WERI-Rb-1 (cell line): Measurements from ENCODE around the gene FAAP24.
"Not testable (repeated sequence)": the region's sequence is repeated elsewhere in the genome, so short reads cannot be mapped to it uniquely, and the experiment has no call there.

Experiments
- DNase-seq: peaks from one replicate; pipeline ENCODE4 v3.0.0-alpha.2; 2020
- H3K27ac ChIP-seq: fragments of 250-450 bp; sonication (Bioruptor Pico); 2 replicates; pipeline ENCODE4 v1.5.1; 2020; ENCODE audit warnings: mild to moderate bottlenecking, moderate library complexity
- H3K27me3 ChIP-seq: fragments of 250-450 bp; sonication (Bioruptor Pico); 2 replicates; pipeline ENCODE4 v1.5.1; 2021; ENCODE audit warnings: mild to moderate bottlenecking, low read depth, moderate library complexity; ENCODE audit not compliant: insufficient read depth, severe bottlenecking
- H3K36me3 ChIP-seq: fragments of 250-450 bp; sonication (Bioruptor Pico); 2 replicates; pipeline ENCODE4 v1.5.1; 2020; ENCODE audit warnings: mild to moderate bottlenecking, moderate library complexity
- H3K4me3 ChIP-seq: 2 replicates; pipeline ENCODE4 v1.5.1; 2011; ENCODE audit warnings: low read depth, mild to moderate bottlenecking, control low read depth, low read length
- H3K9me3 ChIP-seq: fragments of 250-450 bp; sonication (Bioruptor Pico); 2 replicates; pipeline ENCODE4 v1.5.1; 2021; ENCODE audit warnings: mild to moderate bottlenecking, moderate library complexity; ENCODE audit not compliant: severe bottlenecking
- CTCF ChIP-seq: IDR thresholded peaks from 2 replicates; pipeline ENCODE4 v1.5.1; 2011; ENCODE audit warnings: low read depth, mild to moderate bottlenecking, control low read depth, inconsistent platforms, low read length

The FAAP24 gene

GRCh38 chr19:32971012-32971595 lies 938 bp upstream of the FAAP24 start:
- TF ChIP-seq CTCF: no peak
- Histone ChIP-seq H3K9me3 (no peaks in the 10 kb centered on the region), H3K36me3 (peaks cover 12% of the 10 kb centered on the region), H3K4me3 (peak overlapping the region; percentile 73), H3K27ac (no peak overlapping the region), H3K27me3 (no peaks in the 10 kb centered on the region)
- DNase-seq: no peak

GRCh38 chr19:32976223-32976805 lies 4.3 kb downstream of the FAAP24 start:
- TF ChIP-seq CTCF: peak; percentile 77
- Histone ChIP-seq H3K9me3 (no peaks in the 10 kb centered on the region), H3K4me3 (no peak overlapping the region), H3K27ac (no peak overlapping the region), H3K27me3 (no peaks in the 10 kb centered on the region), H3K36me3 (peaks cover 18% of the 10 kb centered on the region)
- DNase-seq: peak; percentile 67

GRCh38 chr19:32977280-32977679 lies 5.2 kb downstream of the FAAP24 start:
- Histone ChIP-seq H3K9me3 (no peaks in the 10 kb centered on the region), H3K27me3 (no peaks in the 10 kb centered on the region), H3K36me3 (peaks cover 18% of the 10 kb centered on the region), H3K27ac (no peak overlapping the region), H3K4me3 (no peak overlapping the region)
- TF ChIP-seq CTCF: no peak
- no peak for DNase-seq

GRCh38 chr19:32977813-32978212 lies 5.8 kb downstream of the FAAP24 start:
- H3K4me3 ChIP-seq, H3K27ac ChIP-seq, H3K9me3 ChIP-seq, DNase-seq, H3K27me3 ChIP-seq: not testable (repeated sequence)
- peaks cover 18% of the 10 kb centered on the region for H3K36me3 ChIP-seq

GRCh38 chr19:32979807-32980206 lies 7.8 kb downstream of the FAAP24 start:
- H3K4me3 ChIP-seq, DNase-seq, H3K27ac ChIP-seq, H3K9me3 ChIP-seq, H3K27me3 ChIP-seq: not testable (repeated sequence)
- H3K36me3 ChIP-seq: peaks cover 18% of the 10 kb centered on the region

- not testable (repeated sequence) for H3K9me3 ChIP-seq, H3K27ac ChIP-seq, DNase-seq, H3K4me3 ChIP-seq, H3K27me3 ChIP-seq
- peaks cover 16% of the 10 kb centered on the region for H3K36me3 ChIP-seq
Measured at GRCh38 chr19:32982488-32982887, 10.4 kb downstream of the FAAP24 start.

- H3K27ac ChIP-seq, H3K4me3 ChIP-seq, H3K9me3 ChIP-seq, H3K36me3 ChIP-seq, H3K27me3 ChIP-seq, DNase-seq: not testable (repeated sequence)
Measured at GRCh38 chr19:32988254-32988653, 16.2 kb downstream of the FAAP24 start.

- TF ChIP-seq CTCF: no peak
- Histone ChIP-seq H3K36me3 (peaks cover 3% of the 10 kb centered on the region), H3K27me3 (no peaks in the 10 kb centered on the region), H3K9me3 (no peaks in the 10 kb centered on the region), H3K4me3 (no peak overlapping the region), H3K27ac (no peak overlapping the region)
- DNase-seq: no peak
Measured at GRCh38 chr19:32988724-32989123, 16.7 kb downstream of the FAAP24 start.

- H3K27me3 ChIP-seq, H3K27ac ChIP-seq, H3K4me3 ChIP-seq, DNase-seq, H3K9me3 ChIP-seq, H3K36me3 ChIP-seq: not testable (repeated sequence)
Measured at GRCh38 chr19:32995966-32996365, 23.9 kb downstream of the FAAP24 start.

GRCh38 chr19:32997061-32997464 lies 25.0 kb downstream of the FAAP24 start:
- H3K36me3 ChIP-seq, H3K9me3 ChIP-seq, H3K4me3 ChIP-seq, H3K27me3 ChIP-seq, DNase-seq, H3K27ac ChIP-seq: not testable (repeated sequence)
